ENCODE measurements around the gene EPHB1.
A peak's percentile ranks its signal among the peaks of the same experiment; 100 is the strongest.

Gene EPHB1

DNA sequence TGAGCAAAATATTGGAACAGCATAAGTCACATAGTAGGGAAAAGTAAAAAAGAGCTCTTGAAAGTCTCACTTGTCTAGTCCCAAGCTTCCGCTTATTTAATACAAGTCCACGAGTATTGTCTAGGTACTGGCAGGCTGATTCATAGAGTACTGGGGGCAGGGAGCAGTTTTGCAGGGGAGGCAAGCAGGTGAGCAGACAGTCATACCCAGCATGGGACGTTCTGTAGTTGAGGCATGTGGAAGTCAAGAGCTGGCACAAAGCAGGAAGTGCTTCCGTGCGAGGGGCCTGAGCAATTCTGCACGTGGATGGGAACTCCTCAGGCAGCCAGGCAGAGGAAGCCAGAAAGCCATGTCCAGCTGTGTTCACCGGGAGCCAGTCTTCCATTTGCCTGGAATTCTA is 287.6 kb downstream of the EPHB1 start:
- in situ Hi-C loops (cut with HindIII; ENCODE audit: low sequenced_read_pairs), result no loop called here
- TF ChIP-seq, protein P1, sequence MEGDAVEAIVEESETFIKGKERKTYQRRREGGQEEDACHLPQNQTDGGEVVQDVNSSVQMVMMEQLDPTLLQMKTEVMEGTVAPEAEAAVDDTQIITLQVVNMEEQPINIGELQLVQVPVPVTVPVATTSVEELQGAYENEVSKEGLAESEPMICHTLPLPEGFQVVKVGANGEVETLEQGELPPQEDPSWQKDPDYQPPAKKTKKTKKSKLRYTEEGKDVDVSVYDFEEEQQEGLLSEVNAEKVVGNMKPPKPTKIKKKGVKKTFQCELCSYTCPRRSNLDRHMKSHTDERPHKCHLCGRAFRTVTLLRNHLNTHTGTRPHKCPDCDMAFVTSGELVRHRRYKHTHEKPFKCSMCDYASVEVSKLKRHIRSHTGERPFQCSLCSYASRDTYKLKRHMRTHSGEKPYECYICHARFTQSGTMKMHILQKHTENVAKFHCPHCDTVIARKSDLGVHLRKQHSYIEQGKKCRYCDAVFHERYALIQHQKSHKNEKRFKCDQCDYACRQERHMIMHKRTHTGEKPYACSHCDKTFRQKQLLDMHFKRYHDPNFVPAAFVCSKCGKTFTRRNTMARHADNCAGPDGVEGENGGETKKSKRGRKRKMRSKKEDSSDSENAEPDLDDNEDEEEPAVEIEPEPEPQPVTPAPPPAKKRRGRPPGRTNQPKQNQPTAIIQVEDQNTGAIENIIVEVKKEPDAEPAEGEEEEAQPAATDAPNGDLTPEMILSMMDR (IDR thresholded peaks at IDR 0.05; ENCODE audit: low read depth, low read length), result no peak
- no peak overlapping the region for H3K4me3 ChIP-seq (ENCODE audit: low read depth, low read length)
- DNase-seq (ENCODE audit: low read depth, low spot score), result no peak

DNA sequence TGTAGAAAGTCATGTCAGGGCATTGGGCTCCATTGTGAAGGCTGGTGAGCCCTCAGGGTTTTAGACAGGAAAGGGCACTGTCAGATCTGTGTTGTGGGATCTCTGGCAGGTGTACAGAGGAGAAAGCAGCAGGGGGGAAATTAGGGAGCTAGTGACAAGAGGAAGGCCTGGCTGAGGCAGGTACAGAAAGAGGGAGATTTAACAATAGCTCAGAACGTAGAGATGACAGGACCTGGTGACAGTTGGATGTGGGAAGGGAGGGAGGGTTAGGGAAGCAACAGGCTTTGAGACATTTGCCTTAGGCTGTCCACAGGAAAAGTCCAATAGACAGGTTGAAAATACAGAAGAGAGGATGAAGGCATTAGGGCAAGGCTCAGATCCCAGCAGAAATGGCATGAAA is 288.1 kb downstream of the EPHB1 start:
- in situ Hi-C loops (cut with HindIII; ENCODE audit: low sequenced_read_pairs), result no loop called here

DNA sequence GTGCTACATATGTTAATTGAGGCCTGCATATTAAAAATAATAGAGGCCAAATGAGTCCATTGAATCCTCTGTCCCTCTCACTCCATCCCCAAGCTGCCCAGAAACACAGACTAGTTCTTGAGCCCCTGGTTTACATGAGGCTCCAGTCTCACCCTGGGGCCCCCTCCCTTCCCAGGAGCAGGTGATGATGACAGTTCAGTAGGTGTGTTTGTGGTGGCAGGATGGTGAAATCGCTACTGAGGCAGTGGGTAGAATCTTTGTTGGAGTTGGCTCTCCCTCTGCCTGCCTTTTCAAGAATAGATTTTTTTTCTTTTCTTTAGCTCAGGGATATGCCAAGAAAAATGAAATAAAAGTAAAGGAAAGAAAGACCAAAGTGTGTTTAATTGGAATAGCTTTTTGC is 288.7 kb downstream of the EPHB1 start:
- no peak overlapping the region for H3K4me3 ChIP-seq (ENCODE audit: low read depth, low read length)
- no peak for DNase-seq (ENCODE audit: low read depth, low spot score)
- in situ Hi-C loops (cut with HindIII; ENCODE audit: low sequenced_read_pairs), result no loop called here
- TF ChIP-seq, protein P1 (IDR thresholded peaks at IDR 0.05; ENCODE audit: low read depth, low read length), result no peak

More for the DNA sequence above, 288.1 kb downstream of the EPHB1 start:
- DNase-seq (ENCODE audit: low read depth, low spot score), result no peak
- H3K4me3 ChIP-seq (ENCODE audit: low read depth, low read length), result no peak overlapping the region
- TF ChIP-seq, protein P1 (IDR thresholded peaks at IDR 0.05; ENCODE audit: low read depth, low read length), result no peak

DNA sequence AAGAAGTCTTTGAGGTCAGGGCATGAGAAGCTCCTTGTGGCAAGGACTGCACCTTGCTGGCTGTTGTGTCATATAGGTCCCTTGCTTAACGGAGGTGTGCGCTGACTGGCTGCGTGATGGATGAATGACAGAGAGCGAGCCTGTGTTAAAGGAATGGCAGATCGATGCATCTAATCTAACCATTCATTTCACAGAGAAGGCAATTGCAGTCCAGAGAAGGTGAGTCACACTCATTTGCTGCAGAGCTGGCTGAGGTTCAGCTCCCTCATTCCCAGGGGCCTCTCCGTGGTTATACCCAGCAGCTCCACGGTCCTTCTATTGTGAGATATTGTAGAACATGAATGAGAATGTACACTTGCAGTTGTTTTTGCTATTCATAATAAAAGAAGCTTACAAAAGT is 289.3 kb downstream of the EPHB1 start:
- in situ Hi-C loops (cut with HindIII; ENCODE audit: low sequenced_read_pairs), result no loop called here
- TF ChIP-seq, protein P1 (IDR thresholded peaks at IDR 0.05; ENCODE audit: low read depth, low read length), result no peak
- no peak overlapping the region for H3K4me3 ChIP-seq (ENCODE audit: low read depth, low read length)
- DNase-seq (ENCODE audit: low read depth, low spot score), result peak; percentile 11

DNA sequence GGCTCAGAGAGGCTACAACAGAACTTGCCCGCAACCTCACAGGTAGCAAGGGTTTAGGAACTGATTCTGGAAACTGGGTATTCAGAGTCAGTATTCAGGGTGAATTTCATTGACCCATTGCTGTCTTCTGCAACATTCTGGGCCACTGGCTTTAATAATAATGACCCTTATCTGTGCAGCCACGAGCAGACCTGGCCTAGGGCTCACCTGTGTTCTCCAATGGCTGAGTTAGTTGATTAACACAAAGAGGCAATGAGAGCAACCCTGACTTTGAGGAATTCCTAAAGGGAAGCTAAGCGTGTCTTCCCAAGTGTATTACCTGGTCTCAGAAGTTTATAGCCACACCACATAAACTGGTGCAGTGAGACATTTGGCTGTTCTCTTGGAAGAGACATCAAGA is 289.9 kb downstream of the EPHB1 start:
- TF ChIP-seq, protein P1 (IDR thresholded peaks at IDR 0.05; ENCODE audit: low read depth, low read length), result no peak
- in situ Hi-C loops (cut with HindIII; ENCODE audit: low sequenced_read_pairs), result no loop called here
- no peak for DNase-seq (ENCODE audit: low read depth, low spot score)
- H3K4me3 ChIP-seq (ENCODE audit: low read depth, low read length), result no peak overlapping the region

DNA sequence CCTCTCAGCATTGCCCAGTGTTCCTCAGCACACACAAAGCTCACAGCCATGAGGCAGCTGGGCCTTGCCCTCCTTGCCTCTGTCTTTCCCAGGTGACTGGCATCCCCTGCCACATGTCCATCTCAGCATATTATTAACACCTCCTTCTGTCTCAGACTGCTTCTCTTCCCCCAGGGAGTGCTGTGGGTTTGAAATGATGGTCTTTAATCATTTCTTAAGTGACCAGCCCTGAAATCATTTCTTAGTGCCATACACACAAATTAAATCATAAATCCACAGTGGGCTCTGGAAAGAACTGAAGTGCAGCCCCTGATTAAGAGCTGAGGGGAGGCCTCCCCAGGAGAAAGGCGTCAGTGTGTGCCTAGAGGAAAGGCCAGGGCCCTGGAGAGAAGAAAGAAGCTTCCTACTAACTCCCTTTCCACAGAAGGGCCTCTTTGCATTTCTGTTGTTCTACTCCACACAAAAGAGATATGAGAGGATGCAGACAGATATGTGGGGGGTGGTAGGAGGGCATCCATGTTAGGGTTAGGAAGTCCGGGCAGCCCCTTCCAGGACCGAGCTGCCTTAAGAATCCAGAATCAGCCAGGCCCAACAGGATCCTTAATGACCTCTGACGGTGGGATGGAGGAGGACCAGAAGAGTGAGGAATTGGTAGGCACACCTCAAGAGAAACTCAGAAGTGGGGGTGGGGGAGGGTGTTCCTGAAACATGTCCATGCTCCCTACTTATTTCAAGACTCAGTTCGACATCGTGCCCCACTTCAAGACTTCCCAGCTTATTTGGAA is 290.8 kb downstream of the EPHB1 start:
- DNase-seq (ENCODE audit: low read depth, low spot score), result no peak
- no peak overlapping the region for H3K4me3 ChIP-seq (ENCODE audit: low read depth, low read length)
- in situ Hi-C loops (cut with HindIII; ENCODE audit: low sequenced_read_pairs), result no loop called here
- TF ChIP-seq, protein P1 (IDR thresholded peaks at IDR 0.05; ENCODE audit: low read depth, low read length), result no peak

Data from astrocyte of the spinal cord (primary cell).